ENCODE data around the gene GTPBP4. TPM values are rescaled to one million over a fixed set of nuclear protein-coding genes. Genes with fewer than 3 reads are reported as not detected.

Gene GTPBP4
- total and polyA plus RNA-seq, 9 of the 15 experiments (the other 6 are each of a cell fraction or from before 2014, with no cell fraction given), result 79.0 to 155 (median 128) TPM

DNA sequence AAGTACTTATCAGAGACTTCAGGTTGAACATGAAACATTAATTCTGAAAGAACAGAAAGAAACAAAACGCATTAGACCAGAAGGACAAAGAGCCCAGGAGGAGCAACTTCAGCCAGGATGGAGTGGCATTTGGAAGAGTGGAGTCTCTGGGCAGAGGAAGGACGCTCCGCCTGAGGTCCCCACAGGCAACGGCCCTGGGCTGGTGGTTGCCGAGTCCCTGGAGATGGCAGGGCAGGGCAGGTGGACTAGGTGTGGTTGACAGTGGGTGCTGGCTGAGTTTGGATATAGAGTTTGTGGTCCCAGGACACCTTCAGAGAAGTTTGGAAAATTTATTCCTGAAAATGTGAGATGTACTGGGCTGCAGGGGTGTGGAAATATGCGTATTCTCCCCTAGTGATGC lies 29.4 kb upstream of the GTPBP4 start:
- H3K4me2 ChIP-seq (ENCODE audit: insufficient read depth, low read length), result no peak overlapping the region
- H4K20me1 ChIP-seq (replicated peaks; ENCODE audit: control insufficient read depth, insufficient read depth, low read length), result no peaks in the 10 kb centered on the region
- CTCF ChIA-PET (ENCODE audit: low intra/inter-chr PET ratio), result no interaction called here
- H3K9me3 ChIP-seq (replicated peaks; ENCODE audit: control insufficient read depth, insufficient read depth, low read depth, low read length), result no peaks in the 10 kb centered on the region
- BruUV-seq (replicated peaks), result no TSS peak
- H3K27me3 ChIP-seq (ENCODE audit: control insufficient read depth in 2 of 2, insufficient read depth in 2 of 2, low read length in 2 of 2), result peaks cover 41 to 57% of the 10 kb centered on the region in 2 experiments
- H3K4me3 ChIP-seq, result no peak overlapping the region
- in situ Hi-C loops (cut with MboI), result no loop called here
- intact Hi-C loops (cut with micrococcal nuclease), result no loop called here
- DNase-seq (ENCODE audit: extremely low read depth in 1 of 4, low spot score in 3 of 4) (no peak), ATAC-seq (no peak), FAIRE-seq (no peak)
- no peak overlapping the region for H3K9ac ChIP-seq (ENCODE audit: insufficient read depth in 1 of 2, low read depth in 2 of 2, low read length in 2 of 2)
- H3K36me3 ChIP-seq (ENCODE audit: control insufficient read depth, insufficient read depth, low read length), result no peaks in the 10 kb centered on the region
- H3K27ac ChIP-seq (ENCODE audit: extremely low read depth, low read depth, low read length), result no peak overlapping the region
- POLR2A ChIA-PET, result interaction anchor here (0.6 kb wide), 1 partner anchor 14 kb away, joined by 3 read pairs; no protein-coding TSS in a partner anchor
- H3K9me1 ChIP-seq (ENCODE audit: control insufficient read depth, insufficient read depth, low read length), result no peaks in the 10 kb centered on the region
- peaks cover 0 to 10% of the 10 kb centered on the region in 2 experiments; a peak in 2 of 5 replicates for H3K4me1 ChIP-seq (replicated peaks in 1 of 2; ENCODE audit: control insufficient read depth in 2 of 2, insufficient read depth in 2 of 2, low read length in 2 of 2)
- H2AFZ ChIP-seq (ENCODE audit: low read depth, low read length), result no peak overlapping the region
- TF ChIP-seq SRSF1 (IDR thresholded peaks at IDR 0.05; ENCODE audit: low read depth, low read length) (no peak), ZFP1 (CRISPR knock-in tag; IDR thresholded peaks at IDR 0.05) (no peak), L3MBTL2 (IDR thresholded peaks at IDR 0.05) (no peak), SMC3 (conservative IDR thresholded peaks at IDR 0.05; ENCODE audit: insufficient read depth, low read depth, low read length) (no peak), ETV6 (IDR thresholded peaks at IDR 0.05; ENCODE audit: borderline replicate concordance in 1 of 2, low read depth in 2 of 2, low read length in 1 of 2) (no peak), ETV6 (CRISPR knock-in tag; IDR thresholded peaks at IDR 0.05; ENCODE audit: borderline replicate concordance) (no peak), TFAM (CRISPR knock-in tag; conservative IDR thresholded peaks at IDR 0.05) (no peak), TCF3 (CRISPR knock-in tag; IDR thresholded peaks at IDR 0.05) (no peak), ZBTB17 (CRISPR knock-in tag; IDR thresholded peaks at IDR 0.05) (no peak)
- TF ChIP-seq, protein P1, sequence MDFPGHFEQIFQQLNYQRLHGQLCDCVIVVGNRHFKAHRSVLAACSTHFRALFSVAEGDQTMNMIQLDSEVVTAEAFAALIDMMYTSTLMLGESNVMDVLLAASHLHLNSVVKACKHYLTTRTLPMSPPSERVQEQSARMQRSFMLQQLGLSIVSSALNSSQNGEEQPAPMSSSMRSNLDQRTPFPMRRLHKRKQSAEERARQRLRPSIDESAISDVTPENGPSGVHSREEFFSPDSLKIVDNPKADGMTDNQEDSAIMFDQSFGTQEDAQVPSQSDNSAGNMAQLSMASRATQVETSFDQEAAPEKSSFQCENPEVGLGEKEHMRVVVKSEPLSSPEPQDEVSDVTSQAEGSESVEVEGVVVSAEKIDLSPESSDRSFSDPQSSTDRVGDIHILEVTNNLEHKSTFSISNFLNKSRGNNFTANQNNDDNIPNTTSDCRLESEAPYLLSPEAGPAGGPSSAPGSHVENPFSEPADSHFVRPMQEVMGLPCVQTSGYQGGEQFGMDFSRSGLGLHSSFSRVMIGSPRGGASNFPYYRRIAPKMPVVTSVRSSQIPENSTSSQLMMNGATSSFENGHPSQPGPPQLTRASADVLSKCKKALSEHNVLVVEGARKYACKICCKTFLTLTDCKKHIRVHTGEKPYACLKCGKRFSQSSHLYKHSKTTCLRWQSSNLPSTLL (IDR thresholded peaks at IDR 0.05), result no peak
- TF ChIP-seq, protein P2, sequence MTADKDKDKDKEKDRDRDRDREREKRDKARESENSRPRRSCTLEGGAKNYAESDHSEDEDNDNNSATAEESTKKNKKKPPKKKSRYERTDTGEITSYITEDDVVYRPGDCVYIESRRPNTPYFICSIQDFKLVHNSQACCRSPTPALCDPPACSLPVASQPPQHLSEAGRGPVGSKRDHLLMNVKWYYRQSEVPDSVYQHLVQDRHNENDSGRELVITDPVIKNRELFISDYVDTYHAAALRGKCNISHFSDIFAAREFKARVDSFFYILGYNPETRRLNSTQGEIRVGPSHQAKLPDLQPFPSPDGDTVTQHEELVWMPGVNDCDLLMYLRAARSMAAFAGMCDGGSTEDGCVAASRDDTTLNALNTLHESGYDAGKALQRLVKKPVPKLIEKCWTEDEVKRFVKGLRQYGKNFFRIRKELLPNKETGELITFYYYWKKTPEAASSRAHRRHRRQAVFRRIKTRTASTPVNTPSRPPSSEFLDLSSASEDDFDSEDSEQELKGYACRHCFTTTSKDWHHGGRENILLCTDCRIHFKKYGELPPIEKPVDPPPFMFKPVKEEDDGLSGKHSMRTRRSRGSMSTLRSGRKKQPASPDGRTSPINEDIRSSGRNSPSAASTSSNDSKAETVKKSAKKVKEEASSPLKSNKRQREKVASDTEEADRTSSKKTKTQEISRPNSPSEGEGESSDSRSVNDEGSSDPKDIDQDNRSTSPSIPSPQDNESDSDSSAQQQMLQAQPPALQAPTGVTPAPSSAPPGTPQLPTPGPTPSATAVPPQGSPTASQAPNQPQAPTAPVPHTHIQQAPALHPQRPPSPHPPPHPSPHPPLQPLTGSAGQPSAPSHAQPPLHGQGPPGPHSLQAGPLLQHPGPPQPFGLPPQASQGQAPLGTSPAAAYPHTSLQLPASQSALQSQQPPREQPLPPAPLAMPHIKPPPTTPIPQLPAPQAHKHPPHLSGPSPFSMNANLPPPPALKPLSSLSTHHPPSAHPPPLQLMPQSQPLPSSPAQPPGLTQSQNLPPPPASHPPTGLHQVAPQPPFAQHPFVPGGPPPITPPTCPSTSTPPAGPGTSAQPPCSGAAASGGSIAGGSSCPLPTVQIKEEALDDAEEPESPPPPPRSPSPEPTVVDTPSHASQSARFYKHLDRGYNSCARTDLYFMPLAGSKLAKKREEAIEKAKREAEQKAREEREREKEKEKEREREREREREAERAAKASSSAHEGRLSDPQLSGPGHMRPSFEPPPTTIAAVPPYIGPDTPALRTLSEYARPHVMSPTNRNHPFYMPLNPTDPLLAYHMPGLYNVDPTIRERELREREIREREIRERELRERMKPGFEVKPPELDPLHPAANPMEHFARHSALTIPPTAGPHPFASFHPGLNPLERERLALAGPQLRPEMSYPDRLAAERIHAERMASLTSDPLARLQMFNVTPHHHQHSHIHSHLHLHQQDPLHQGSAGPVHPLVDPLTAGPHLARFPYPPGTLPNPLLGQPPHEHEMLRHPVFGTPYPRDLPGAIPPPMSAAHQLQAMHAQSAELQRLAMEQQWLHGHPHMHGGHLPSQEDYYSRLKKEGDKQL (CRISPR knock-in tag; IDR thresholded peaks at IDR 0.05; ENCODE audit: borderline replicate concordance), result no peak
- WGBS (ENCODE audit: insufficient coverage, low coverage, missing lambda C conversion rate), result 14% methylated on average over 6 of the region's 6 CpGs
- no peaks in the 10 kb centered on the region for H3K79me2 ChIP-seq (ENCODE audit: control insufficient read depth, insufficient read depth, low read length)

Measured in K562 (cell line).